IMR-90 (cell line): ENCODE measurements around the gene SLC16A4. TPM values are rescaled to one million over a fixed set of nuclear protein-coding genes. Genes with fewer than 3 reads are reported as not detected.

ENCODE experiments used
- ATAC-seq: fragments of 200-7000 bp; cut with Tn5 transposase; 2 replicates; pipeline ENCODE4 v1.9.1; 2020; ENCODE audit warnings: low read depth, mild to moderate bottlenecking, moderate library complexity
- BruUV-seq: library from RNA; stranded (reverse); fragments of 400-500 nt; replicated peaks from 2 replicates; lab custom pipeline; 2021; lab: Mats Ljungman, UMichigan
- CTCF ChIA-PET: fragments of 300-600 bp; formaldehyde crosslinking; extraction: SDS; loops from one replicate; lab custom pipeline; 2021; ENCODE audit warnings: antibody characterized with exemption; lab: Yijun Ruan, JAX
- POLR2A ChIA-PET: fragments of 300-600 bp; sonication (Branson Sonifier 250); formaldehyde crosslinking; loops from one replicate; lab custom pipeline; 2022; ENCODE audit warnings: antibody characterized with exemption; ENCODE audit not compliant: unreplicated experiment; lab: Charles Lee
- DNase-seq: peaks from one replicate; pipeline ENCODE4 v3.0.0; 2013
- H2AFZ ChIP-seq: replicated peaks from 2 replicates; pipeline ENCODE3; 2013; ENCODE audit warnings: low read length, mild to moderate bottlenecking; ENCODE audit not compliant: poor library complexity
- H2AK5ac ChIP-seq: 2 replicates; pipeline ENCODE4 v1.6.1; 2013; ENCODE audit warnings: low read depth, low read length, inconsistent platforms
- H2AK9ac ChIP-seq: replicated peaks from 2 replicates; pipeline ENCODE3; 2013; ENCODE audit warnings: mild to moderate bottlenecking, low read depth, low read length, moderate library complexity; ENCODE audit not compliant: poor library complexity
- H2BK120ac ChIP-seq: 2 replicates; pipeline ENCODE4 v1.6.1; 2013; ENCODE audit warnings: low read depth, low read length, inconsistent platforms
- H2BK15ac ChIP-seq: 3 replicates; pipeline ENCODE4 v1.6.1; 2013; ENCODE audit warnings: low read depth, low read length, inconsistent platforms
- H2BK20ac ChIP-seq: 2 replicates; pipeline ENCODE4 v1.6.1; 2013; ENCODE audit warnings: low read depth, mild to moderate bottlenecking, inconsistent platforms, low read length, moderate library complexity
- H2BK5ac ChIP-seq: 2 replicates; pipeline ENCODE4 v1.6.1; 2013; ENCODE audit warnings: mild to moderate bottlenecking, low read depth, low read length, inconsistent platforms; ENCODE audit not compliant: poor library complexity, severe bottlenecking
- H3K14ac ChIP-seq: replicated peaks from 2 replicates; pipeline ENCODE4 v1.6.1; 2013; ENCODE audit warnings: low read depth, low read length, inconsistent platforms
- H3K18ac ChIP-seq: 2 replicates; pipeline ENCODE4 v1.6.1; 2013; ENCODE audit warnings: low read depth, low read length, control low read depth
- H3K23ac ChIP-seq: 2 replicates; pipeline ENCODE4 v1.6.1; 2013; ENCODE audit warnings: low read depth, low read length, inconsistent platforms
- H3K27ac ChIP-seq: 2 replicates; pipeline ENCODE4 v1.5.1; 2013; ENCODE audit warnings: mild to moderate bottlenecking, control low read depth, low read length; ENCODE audit not compliant: insufficient read depth
- H3K27me3 ChIP-seq: 2 replicates; pipeline ENCODE4 v1.6.1; 2013; ENCODE audit warnings: low read length; ENCODE audit not compliant: control insufficient read depth, insufficient read depth
- H3K36me3 ChIP-seq: 2 replicates; pipeline ENCODE4 v1.6.1; 2013; ENCODE audit warnings: low read length, mixed read lengths; ENCODE audit not compliant: control insufficient read depth, insufficient read depth
- H3K4ac ChIP-seq: 2 replicates; pipeline ENCODE4 v1.6.1; 2013; ENCODE audit warnings: low read depth, low read length, inconsistent platforms
- H3K4me1 ChIP-seq: 2 replicates; pipeline ENCODE4 v1.6.1; 2013; ENCODE audit warnings: low read length, mixed read lengths; ENCODE audit not compliant: control insufficient read depth, insufficient read depth
- H3K4me2 ChIP-seq: 2 replicates; pipeline ENCODE4 v1.6.1; 2013; ENCODE audit warnings: low read depth, mild to moderate bottlenecking, control low read depth, low read length, moderate library complexity
- H3K4me3 ChIP-seq: 2 replicates; pipeline ENCODE4 v1.5.1; 2013; ENCODE audit warnings: low read depth, mild to moderate bottlenecking, control low read depth, low read length, moderate library complexity; ENCODE audit not compliant: insufficient read depth
- H3K56ac ChIP-seq: 2 replicates; pipeline ENCODE4 v1.6.1; 2013; ENCODE audit warnings: low read length, inconsistent platforms; ENCODE audit not compliant: insufficient read depth; ENCODE audit errors: extremely low read depth
- H3K79me1 ChIP-seq, 2 experiments: 2 replicates each; pipeline ENCODE4 v1.6.1; 2013; ENCODE audit warnings: low read length in 2 of 2, inconsistent platforms in 1 of 2, low read depth in 1 of 2
- H3K9ac ChIP-seq: 2 replicates; pipeline ENCODE4 v1.6.1; 2013; ENCODE audit warnings: low read depth, low read length, control low read depth
- H3K9me1 ChIP-seq: 2 replicates; pipeline ENCODE4 v1.6.1; 2013; ENCODE audit warnings: low read length, inconsistent platforms; ENCODE audit not compliant: insufficient read depth
- H3K9me3 ChIP-seq: 2 replicates; pipeline ENCODE4 v1.6.1; 2013; ENCODE audit warnings: low read length; ENCODE audit not compliant: control insufficient read depth, insufficient read depth
- H4K20me1 ChIP-seq: 2 replicates; pipeline ENCODE4 v1.6.1; 2013; ENCODE audit warnings: low read length, inconsistent platforms; ENCODE audit not compliant: insufficient read depth
- H4K5ac ChIP-seq: 2 replicates; pipeline ENCODE4 v1.6.1; 2013; ENCODE audit warnings: mild to moderate bottlenecking, low read depth, low read length, control low read depth
- H4K8ac ChIP-seq, 2 experiments: 2 replicates each; pipeline ENCODE4 v1.6.1; 2013; ENCODE audit warnings: low read depth in 2 of 2, low read length in 2 of 2, control low read depth in 1 of 2, inconsistent platforms in 1 of 2
- H4K91ac ChIP-seq: 2 replicates; pipeline ENCODE4 v1.6.1; 2013; ENCODE audit warnings: low read depth, low read length, inconsistent platforms; ENCODE audit not compliant: insufficient read depth
- BHLHE40 ChIP-seq: fragments of 150-350 bp; IDR thresholded peaks from 2 replicates; pipeline ENCODE4 v1.6.1; 2016; ENCODE audit warnings: mild to moderate bottlenecking, low read depth, low read length
- FOS ChIP-seq: fragments of 150-350 bp; IDR thresholded peaks from 2 replicates; pipeline ENCODE4 v1.6.1; 2016; ENCODE audit warnings: low read depth, low read length
- MAFK ChIP-seq: IDR thresholded peaks from 2 replicates; pipeline ENCODE4 v1.6.1; 2012; ENCODE audit warnings: low read depth, low read length, improper control_type of control experiment
- MAZ ChIP-seq: IDR thresholded peaks from 2 replicates; pipeline ENCODE4 v1.6.1; 2012; ENCODE audit warnings: low read depth, mild to moderate bottlenecking, low read length, improper control_type of control experiment, moderate library complexity, borderline replicate concordance
- RAD21 ChIP-seq: IDR thresholded peaks from 2 replicates; pipeline ENCODE4 v1.6.1; 2012; ENCODE audit warnings: low read length, improper control_type of control experiment
- RFX5 ChIP-seq: IDR thresholded peaks from 2 replicates; pipeline ENCODE4 v1.8.0; 2012; ENCODE audit warnings: low read depth, mild to moderate bottlenecking, low read length, moderate library complexity
- SMC3 ChIP-seq: fragments of 150-350 bp; IDR thresholded peaks from 2 replicates; pipeline ENCODE4 v1.6.1; 2016; ENCODE audit warnings: low read depth, mild to moderate bottlenecking, antibody characterized with exemption, low read length, moderate library complexity
- USF2 ChIP-seq: fragments of 150-350 bp; IDR thresholded peaks from 2 replicates; pipeline ENCODE4 v1.6.1; 2017; ENCODE audit warnings: mild to moderate bottlenecking, antibody characterized with exemption, low read length, low read depth
- WGBS, 2 experiments: methylation state at CpG; one replicate each; pipeline versions ENCODE4 v1.1.5 to v1.1.7; 2013; ENCODE audit warnings: missing lambda C conversion rate in 2 of 2; ENCODE audit not compliant: insufficient read length in 1 of 2; ENCODE audit errors: extremely low coverage in 2 of 2; 5-methylcytosine and 5-hydroxymethylcytosine counted together
- dilution Hi-C: fragments of 300-500 bp; cut with HindIII; formaldehyde crosslinking; loops from one replicate; pipeline ENCODE4 v1.14.3; 2018; ENCODE audit warnings: low sequenced_read_pairs; ENCODE audit not compliant: unreplicated experiment
- in situ Hi-C: fragments of 300-500 bp; cut with MboI; formaldehyde crosslinking; loops from 3 replicates; pipeline ENCODE4 v1.14.3; 2019; ENCODE audit warnings: low sequenced_read_pairs, inconsistent platforms, mixed read lengths
- intact Hi-C: fragments of 100-400 bp; cut with micrococcal nuclease; formaldehyde crosslinking; loops from 2 replicates; pipeline ENCODE4 v1.10.0; 2022
- polyA plus RNA-seq, 3 experiments: library from polyadenylated mRNA; depleted of rRNA; stranded (reverse); fragments of >200 nt; gene quantifications; 2 replicates each; pipeline ENCODE4 v1.2.3, GENCODE V29; 2012; ENCODE audit warnings: low replicate concordance in 1 of 3
- total RNA-seq: library from RNA; depleted of rRNA; stranded (reverse); fragments of >200 nt; gene quantifications from 2 replicates; pipeline ENCODE4 v1.2.3, GENCODE V29; 2012

The SLC16A4 gene
- total and polyA plus RNA-seq, 2 of the 4 experiments (the other 2 are of a cell fraction) = 27.7 to 65.2 TPM

- peaks cover 21% of the 10 kb centered on the region for H3K36me3 ChIP-seq
- no peak overlapping the region for H3K18ac ChIP-seq
- peak overlapping the region; percentile 19 for H2BK5ac ChIP-seq
- peak overlapping the region; percentile 18; the same call in 1 of the 2 replicates for H3K27ac ChIP-seq
- ATAC-seq (no peak), DNase-seq (no peak)
- peaks cover 6 to 41% of the 10 kb centered on the region in 2 experiments for H3K79me1 ChIP-seq
- no TSS peak for BruUV-seq
- H4K20me1 ChIP-seq = peaks cover 42% of the 10 kb centered on the region
- no peak overlapping the region for H3K56ac ChIP-seq
- ChIA-PET POLR2A (no interaction called here), CTCF (interaction anchor here (1.0 kb wide), 1 partner anchor 15 kb away, joined by 3 read pairs; no protein-coding TSS in a partner anchor)
- H3K4ac ChIP-seq = no peak overlapping the region
- peaks cover 19% of the 10 kb centered on the region for H3K4me1 ChIP-seq
- H3K23ac ChIP-seq = peak overlapping the region; percentile 88
- H3K9ac ChIP-seq = peak overlapping the region; percentile 10
- no peak overlapping the region for H2BK20ac ChIP-seq
- peaks cover 12% of the 10 kb centered on the region for H3K9me1 ChIP-seq
- peak overlapping the region; percentile 84 for H3K4me2 ChIP-seq
- TF ChIP-seq MAZ (no peak), RAD21 (no peak), BHLHE40 (no peak), MAFK (no peak), USF2 (no peak), FOS (no peak), SMC3 (no peak), RFX5 (no peak)
- no peaks in the 10 kb centered on the region for H3K27me3 ChIP-seq
- peak overlapping the region; percentile 9 for H3K4me3 ChIP-seq
- in situ Hi-C loops (loop anchor here (5.0 kb wide), 1 partner anchor 60 kb away; no protein-coding TSS in a partner anchor), intact Hi-C loops (no loop called here), dilution Hi-C loops (no loop called here)
- H2AFZ ChIP-seq = no peak overlapping the region
- H3K9me3 ChIP-seq = no peaks in the 10 kb centered on the region
- no peak overlapping the region; the same call in 1 of the 2 replicates for H4K5ac ChIP-seq
- no peak overlapping the region for H3K14ac ChIP-seq
- H2BK15ac ChIP-seq = no peak overlapping the region
- peak overlapping the region; percentile 5; the same call in 1 of the 2 replicates for H2AK5ac ChIP-seq
- 58% methylated on average over 3 of the region's 9 CpGs; no CpG with 5 or more reads in 1 of the 2 experiments for WGBS, 2 experiments
- H4K91ac ChIP-seq = no peak overlapping the region
- H4K8ac ChIP-seq = no peak overlapping the region
- H2AK9ac ChIP-seq = no peak overlapping the region
- H2BK120ac ChIP-seq = no peak overlapping the region
Measured at GRCh38 chr1:110341872-110342331, 48.9 kb downstream of the SLC16A4 start.
